Spleen (tissue), 11 donors: ENCODE measurements around the gene DPYSL4. TPM values are rescaled to one million over a fixed set of nuclear protein-coding genes. Genes with fewer than 3 reads are reported as not detected.

Experiments
- DNase-seq: peaks from one replicate; pipeline ENCODE4 v3.0.0-alpha.2; 2020
- H3K27ac ChIP-seq, 8 donors: fragments of 200-600 bp; sonication (generic) in 7 of 8; 1 replicate in 4 of 8; 2 replicates in 4 of 8; pipeline versions ENCODE4 v1.5.0 to v1.8.0; 2016 to 2021; ENCODE audit warnings: inconsistent platforms in 4 of 8, mild to moderate bottlenecking in 4 of 8, moderate library complexity in 1 of 8
- H3K27me3 ChIP-seq, 7 donors: fragments of 200-600 bp; sonication (generic) in 6 of 7; replicated peaks in 1 of 7; 1 replicate in 4 of 7; 2 replicates in 3 of 7; pipeline versions ENCODE4 v1.5.0 to v1.8.0; 2016 to 2021; ENCODE audit warnings: inconsistent platforms in 3 of 7, mild to moderate bottlenecking in 1 of 7
- H3K36me3 ChIP-seq, 6 donors: fragments of 200-600 bp; sonication (generic) in 5 of 6; 1 replicate in 4 of 6; 2 replicates in 2 of 6; pipeline versions ENCODE4 v1.5.0 to v1.8.0; 2016 to 2021; ENCODE audit warnings: inconsistent platforms in 2 of 6
- H3K4me1 ChIP-seq, 6 donors: fragments of 200-600 bp; sonication (generic) in 5 of 6; 1 replicate in 3 of 6; 2 replicates in 3 of 6; pipeline versions ENCODE4 v1.5.0 to v1.8.0; 2016 to 2021; ENCODE audit warnings: inconsistent platforms in 3 of 6
- H3K4me3 ChIP-seq, 8 donors: fragments of 200-600 bp; sonication (generic) in 7 of 8; 1 replicate in 4 of 8; 2 replicates in 4 of 8; pipeline versions ENCODE4 v1.5.0 to v1.8.0; 2016 to 2021; ENCODE audit warnings: inconsistent platforms in 4 of 8, mild to moderate bottlenecking in 4 of 8, moderate library complexity in 2 of 8
- H3K9me3 ChIP-seq, 8 donors: fragments of 200-600 bp; sonication (generic) in 7 of 8; 1 replicate in 4 of 8; 2 replicates in 4 of 8; pipeline versions ENCODE4 v1.5.0 to v1.8.0; 2016 to 2021; ENCODE audit warnings: inconsistent platforms in 4 of 8
- CTCF ChIP-seq, 11 experiments: fragments of 200-600 bp in 7 of 11; fragments of 450-650 bp in 4 of 11; sonication (generic) in 4 of 11; IDR thresholded peaks in 8 of 11; conservative IDR thresholded peaks in 3 of 11; 1 replicate in 7 of 11; 2 replicates in 4 of 11; pipeline versions ENCODE4 v1.4.0 to v1.8.0; 2016 to 2021; ENCODE audit warnings: antibody characterized with exemption in 11 of 11, inconsistent platforms in 4 of 11, mild to moderate bottlenecking in 1 of 11
- POLR2A ChIP-seq, 3 donors: fragments of 450-650 bp; IDR thresholded peaks; one replicate each; pipeline ENCODE4 v1.5.1; 2017; ENCODE audit warnings: antibody characterized with exemption in 3 of 3, mild to moderate bottlenecking in 1 of 3
- POLR2AphosphoS5 ChIP-seq, 3 donors: sonication (generic); formaldehyde crosslinking; IDR thresholded peaks; one replicate each; pipeline ENCODE4 v1.5.1; 2017; ENCODE audit warnings: antibody characterized with exemption in 3 of 3
- whole genome bisulfite sequencing, 5 donors: extraction: QIAGEN DNeasy Blood & Tissue Kit in 3 of 5; methylation state at CpG; one replicate each; pipeline versions ENCODE4 v1.1.5 to v1.1.7; 2013 to 2018; 5-methylcytosine and 5-hydroxymethylcytosine counted together
- intact Hi-C: fragments of 100-400 bp; cut with DNase I; formaldehyde crosslinking; loops from one replicate; pipeline ENCODE4 v1.15.0; 2023; ENCODE audit warnings: low total_unique reads
- polyA plus RNA-seq, 3 donors: library from polyadenylated mRNA; stranded (reverse); fragments of 200-250 nt; gene quantifications; one replicate each; pipeline ENCODE4 v1.2.1, GENCODE V29; 2013
- total RNA-seq, 7 donors: library from RNA; depleted of rRNA in 3 of 7; stranded (reverse); fragments of >200 nt in 3 of 7; fragmentation: NEBNext Ultra II Directional in 4 of 7; extraction: Animal tissue kit (Norgen Biotek cat#: 25700) in 4 of 7; gene quantifications; one replicate each; pipeline versions ENCODE4 v1.1.0 to v1.2.1, GENCODE V29; 2016 to 2021
- donor health status: healthy with polysubstance abuse.
- donor health status: DM: no; HTN: no; CAD: no; lungs with moderate emphysema.
- donor health status: DM: no; HTN: no; CAD: no.
- donor health status: Bipolar disorder and iron deficiency.
- donor health status: healthy.
- donor health status: DM: no; HTN: no; CAD: no.
- donor health status: DM: yes; HTN: yes; CAD: no.

Gene DPYSL4
- total and polyA plus RNA-seq, 10 donors = 0.55 to 6.0 (median 1.0) TPM; not detected in 1

- peak; percentile 67 for DNase-seq
- Histone ChIP-seq H3K27me3 (peaks cover 0 to 34% (median 21%) of the 10 kb centered on the region in 7 donors), H3K4me3 (no peak overlapping the region), H3K36me3 (no peaks in the 10 kb centered on the region), H3K27ac (no peak overlapping the region), H3K4me1 (peaks cover 0 to 11% (median 7%) of the 10 kb centered on the region in 6 donors), H3K9me3 (no peaks in the 10 kb centered on the region)
- WGBS, 5 donors = 30 to 66% (median 55%) methylated on average over 9 to 17 of the region's 17 CpGs
- intact Hi-C loops = no loop called here
- TF ChIP-seq POLR2AphosphoS5 (IDR thresholded peaks at IDR 0.05) (no peak), CTCF (IDR thresholded peaks at IDR 0.05 in 8 of 11, conservative IDR thresholded peaks at IDR 0.05 in 3 of 11) (no peak), POLR2A (IDR thresholded peaks at IDR 0.05) (no peak)
Measured at GRCh38 chr10:132144086-132144485, 42.7 kb upstream of the DPYSL4 start.

GRCh38 chr10:132145002-132145401, 41.7 kb upstream of the DPYSL4 start:
- intact Hi-C loops = no loop called here
- Histone ChIP-seq H3K36me3 (no peaks in the 10 kb centered on the region), H3K27me3 (peaks cover 0 to 34% (median 21%) of the 10 kb centered on the region in 7 donors), H3K27ac (no peak overlapping the region), H3K4me1 (peaks cover 0 to 11% (median 7%) of the 10 kb centered on the region in 6 donors), H3K9me3 (no peaks in the 10 kb centered on the region), H3K4me3 (no peak overlapping the region)
- peak; percentile 67 for DNase-seq
- 82 to 91% (median 88%) methylated on average over 14 of the region's 14 CpGs for WGBS, 5 donors
- no peak for TF ChIP-seq POLR2AphosphoS5 (IDR thresholded peaks at IDR 0.05)
- no peak for TF ChIP-seq POLR2A (IDR thresholded peaks at IDR 0.05)
- no peak for TF ChIP-seq CTCF (IDR thresholded peaks at IDR 0.05 in 8 of 11, conservative IDR thresholded peaks at IDR 0.05 in 3 of 11)

- Histone ChIP-seq H3K27ac (no peak overlapping the region), H3K9me3 (no peaks in the 10 kb centered on the region), H3K27me3 (peaks cover 0 to 34% (median 21%) of the 10 kb centered on the region in 7 donors), H3K36me3 (no peaks in the 10 kb centered on the region), H3K4me1 (peaks cover 0 to 11% (median 7%) of the 10 kb centered on the region in 6 donors), H3K4me3 (no peak overlapping the region)
- DNase-seq = peak; percentile 61
- WGBS, 5 donors = 75 to 80% (median 79%) methylated on average over 16 to 17 of the region's 17 CpGs
- intact Hi-C loops = no loop called here
- TF ChIP-seq POLR2A (IDR thresholded peaks at IDR 0.05) = no peak
- TF ChIP-seq POLR2AphosphoS5 (IDR thresholded peaks at IDR 0.05) = no peak
- TF ChIP-seq CTCF (IDR thresholded peaks at IDR 0.05 in 8 of 11, conservative IDR thresholded peaks at IDR 0.05 in 3 of 11) = no peak
Measured at GRCh38 chr10:132145521-132146185, 41.1 kb upstream of the DPYSL4 start.

GRCh38 chr10:132146271-132146671, 40.5 kb upstream of the DPYSL4 start:
- Histone ChIP-seq H3K4me1 (peaks cover 0 to 11% (median 7%) of the 10 kb centered on the region in 6 donors), H3K36me3 (no peaks in the 10 kb centered on the region), H3K27ac (no peak overlapping the region), H3K27me3 (peaks cover 0 to 30% (median 19%) of the 10 kb centered on the region in 7 donors), H3K4me3 (no peak overlapping the region), H3K9me3 (no peaks in the 10 kb centered on the region)
- peak; percentile 73 for DNase-seq
- TF ChIP-seq CTCF (IDR thresholded peaks at IDR 0.05 in 8 of 11, conservative IDR thresholded peaks at IDR 0.05 in 3 of 11) = no peak
- no peak for TF ChIP-seq POLR2A (IDR thresholded peaks at IDR 0.05)
- no peak for TF ChIP-seq POLR2AphosphoS5 (IDR thresholded peaks at IDR 0.05)
- intact Hi-C loops = no loop called here
- WGBS, 5 donors = 72 to 93% (median 78%) methylated on average over 5 to 8 of the region's 8 CpGs
